GM19025 (cell line): Measurements from ENCODE around the gene PRSS27.
"Not testable (repeated sequence)": the region's sequence is repeated elsewhere in the genome, so short reads cannot be mapped to it uniquely, and the experiment has no call there.

Source experiments
- ATAC-seq: cut with Tn5 transposase; IDR thresholded peaks from one replicate; pipeline ENCODE4 v1.9.1; 2021; ENCODE audit warnings: mild to moderate bottlenecking, low read depth, moderate library complexity; ENCODE audit not compliant: unreplicated experiment

PRSS27 gene

GRCh38 chr16:2680360-2680759, 39.7 kb downstream of the PRSS27 start:
- not testable (repeated sequence) for ATAC-seq

- ATAC-seq = not testable (repeated sequence)
These were observed 40.1 kb downstream of the PRSS27 start for GRCh38 chr16:2679902-2680301.

GRCh38 chr16:2678206-2678965, 41.6 kb downstream of the PRSS27 start:
- ATAC-seq = not testable (repeated sequence)

GRCh38 chr16:2676937-2677336, 43.1 kb downstream of the PRSS27 start:
- not testable (repeated sequence) for ATAC-seq

- ATAC-seq = no peak
These were observed 44.3 kb downstream of the PRSS27 start for GRCh38 chr16:2675714-2676113.

- ATAC-seq = no peak
These were observed 45.0 kb downstream of the PRSS27 start for GRCh38 chr16:2675021-2675420.

GRCh38 chr16:2673066-2673999, 46.7 kb downstream of the PRSS27 start:
- peak; percentile 88 for ATAC-seq

GRCh38 chr16:2671741-2672140, 48.3 kb downstream of the PRSS27 start:
- no peak for ATAC-seq

GRCh38 chr16:2671193-2671592, 48.8 kb downstream of the PRSS27 start:
- not testable (repeated sequence) for ATAC-seq

GRCh38 chr16:2670017-2670416, 50.0 kb downstream of the PRSS27 start:
- not testable (repeated sequence) for ATAC-seq

GRCh38 chr16:2669587-2669986, 50.4 kb downstream of the PRSS27 start:
- ATAC-seq = not testable (repeated sequence)

- not testable (repeated sequence) for ATAC-seq
These were observed 53.4 kb downstream of the PRSS27 start for GRCh38 chr16:2666671-2667070.

GRCh38 chr16:2664574-2664982, 55.4 kb downstream of the PRSS27 start:
- no peak for ATAC-seq

GRCh38 chr16:2663553-2664546, 56.2 kb downstream of the PRSS27 start:
- no peak for ATAC-seq
